Peyer's patch (tissue), 4 donors: ENCODE data around the gene PPM1D. TPM values are rescaled to one million over a fixed set of nuclear protein-coding genes. Genes with fewer than 3 reads are reported as not detected.

Experiments
- DNase-seq, 3 donors: peaks; one replicate each; pipeline ENCODE4 v3.0.0-alpha.2; 2017 to 2019
- H3K27ac ChIP-seq, 4 donors: fragments of 200-600 bp; sonication (generic); one replicate each; pipeline ENCODE4 v1.5.1; 2016 to 2019
- H3K27me3 ChIP-seq, 2 donors: fragments of 200-600 bp; sonication (generic); one replicate each; pipeline ENCODE4 v1.5.1; 2019
- H3K36me3 ChIP-seq, 3 donors: fragments of 200-600 bp; sonication (generic); one replicate each; pipeline ENCODE4 v1.5.1; 2016 to 2019
- H3K4me1 ChIP-seq, 4 donors: fragments of 200-600 bp; sonication (generic); one replicate each; pipeline ENCODE4 v1.5.1; 2016 to 2019
- H3K4me3 ChIP-seq, 4 donors: fragments of 200-600 bp; sonication (generic); 1 replicate in 3 of 4; 2 replicates in 1 of 4; pipeline ENCODE4 v1.5.1; 2016 to 2019; ENCODE audit warnings: mild to moderate bottlenecking in 1 of 4
- H3K9me3 ChIP-seq, 4 donors: fragments of 200-600 bp; sonication (generic); one replicate each; pipeline ENCODE4 v1.5.1; 2016 to 2019; ENCODE audit warnings: mild to moderate bottlenecking in 1 of 4
- CTCF ChIP-seq, 6 experiments: fragments of 450-650 bp in 4 of 6; fragments of 200-600 bp in 2 of 6; sonication (generic) in 1 of 6; IDR thresholded peaks; one replicate each; pipeline ENCODE4 v1.5.1; 2017 to 2019; ENCODE audit warnings: antibody characterized with exemption in 6 of 6, mild to moderate bottlenecking in 3 of 6, moderate library complexity in 1 of 6
- POLR2A ChIP-seq, 2 donors: fragments of 450-650 bp; IDR thresholded peaks; one replicate each; pipeline ENCODE4 v1.5.1; 2017; ENCODE audit warnings: antibody characterized with exemption in 2 of 2, mild to moderate bottlenecking in 2 of 2, moderate library complexity in 2 of 2
- total RNA-seq, 4 donors: library from RNA; depleted of rRNA; stranded (reverse); fragments of >200 nt; gene quantifications; one replicate each; pipeline ENCODE4 v1.1.0, GENCODE V29; 2016

The PPM1D gene
- total RNA-seq, 4 donors from 2014 or later = 12.9 to 17.4 (median 14.3) TPM

- H3K27me3 ChIP-seq = no peaks in the 10 kb centered on the region
- no peak for DNase-seq
- no peak overlapping the region for H3K27ac ChIP-seq
- no peaks in the 10 kb centered on the region for H3K4me1 ChIP-seq
- TF ChIP-seq CTCF (IDR thresholded peaks at IDR 0.05) (no peak), POLR2A (IDR thresholded peaks at IDR 0.05) (no peak)
- H3K9me3 ChIP-seq = no peaks in the 10 kb centered on the region
- H3K36me3 ChIP-seq = no peaks in the 10 kb centered on the region
- H3K4me3 ChIP-seq = no peak overlapping the region
These were observed 19.0 kb downstream of the PPM1D start for GRCh38 chr17:60618854-60619526.

DNA sequence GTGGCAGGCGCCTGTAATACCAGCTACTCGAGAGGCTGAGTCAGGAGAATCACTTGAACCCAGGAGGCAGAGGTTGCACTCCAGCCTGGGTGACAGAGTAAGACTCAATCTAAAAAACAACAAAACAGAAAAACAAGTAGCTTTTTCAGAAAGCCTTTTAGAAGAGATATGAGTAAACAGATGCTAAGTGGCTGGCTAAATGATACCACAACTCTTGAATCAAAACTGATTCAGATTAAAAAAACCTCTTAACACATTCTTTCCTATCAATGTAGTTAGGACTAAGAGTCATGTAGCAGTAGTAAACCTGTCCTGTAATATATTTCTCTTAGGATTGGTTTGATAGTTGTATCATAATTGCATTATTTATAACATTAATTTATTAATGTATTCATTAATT is 23.0 kb downstream of the PPM1D start:
- peaks cover 0 to 10% (median 0%) of the 10 kb centered on the region in 3 donors for H3K36me3 ChIP-seq
- H3K27me3 ChIP-seq = no peaks in the 10 kb centered on the region
- TF ChIP-seq CTCF (IDR thresholded peaks at IDR 0.05) (no peak), POLR2A (IDR thresholded peaks at IDR 0.05) (no peak)
- H3K4me3 ChIP-seq = no peak overlapping the region
- H3K9me3 ChIP-seq = no peaks in the 10 kb centered on the region
- H3K4me1 ChIP-seq = no peaks in the 10 kb centered on the region
- no peak overlapping the region for H3K27ac ChIP-seq
- DNase-seq = no peak

GRCh38 chr17:60623415-60623814 is 23.4 kb downstream of the PPM1D start:
- TF ChIP-seq POLR2A (IDR thresholded peaks at IDR 0.05) = no peak
- no peak for TF ChIP-seq CTCF (IDR thresholded peaks at IDR 0.05)
- H3K4me1 ChIP-seq = no peaks in the 10 kb centered on the region
- no peak overlapping the region for H3K4me3 ChIP-seq
- no peaks in the 10 kb centered on the region for H3K27me3 ChIP-seq
- H3K27ac ChIP-seq = no peak overlapping the region
- no peak for DNase-seq
- peaks cover 0 to 10% (median 0%) of the 10 kb centered on the region in 3 donors for H3K36me3 ChIP-seq
- no peaks in the 10 kb centered on the region for H3K9me3 ChIP-seq

DNA sequence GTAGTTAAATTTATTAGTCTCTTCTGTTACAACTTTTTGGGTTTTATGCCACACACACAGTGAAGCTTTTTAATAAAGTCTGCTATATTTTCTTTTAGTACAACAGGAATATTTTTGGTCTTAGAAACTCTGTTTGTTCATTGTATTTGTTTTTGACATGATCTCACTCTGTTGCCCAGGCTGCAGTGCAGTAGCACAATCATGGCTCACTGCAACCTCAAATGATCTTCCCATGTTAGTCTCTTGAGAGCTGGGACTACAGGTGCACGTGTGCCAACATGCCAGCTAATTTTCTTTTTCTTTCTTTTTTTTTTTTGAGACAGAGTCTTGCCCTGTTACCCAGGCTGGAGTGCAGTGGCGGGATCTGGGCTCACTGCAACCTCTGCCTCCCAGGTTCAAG is 27.1 kb downstream of the PPM1D start:
- H3K4me3 ChIP-seq = no peak overlapping the region
- H3K27ac ChIP-seq = no peak overlapping the region
- H3K9me3 ChIP-seq = no peaks in the 10 kb centered on the region
- TF ChIP-seq POLR2A (IDR thresholded peaks at IDR 0.05) = no peak
- TF ChIP-seq CTCF (IDR thresholded peaks at IDR 0.05) = no peak
- DNase-seq = no peak
- H3K4me1 ChIP-seq = no peaks in the 10 kb centered on the region
- peaks cover 0 to 15% (median 0%) of the 10 kb centered on the region in 3 donors for H3K36me3 ChIP-seq
- no peaks in the 10 kb centered on the region for H3K27me3 ChIP-seq

GRCh38 chr17:60628252-60628889 is 28.4 kb downstream of the PPM1D start:
- Histone ChIP-seq H3K27me3 (no peaks in the 10 kb centered on the region), H3K27ac (no peak overlapping the region), H3K4me1 (no peaks in the 10 kb centered on the region), H3K9me3 (no peaks in the 10 kb centered on the region), H3K36me3 (peaks cover 0 to 15% (median 0%) of the 10 kb centered on the region in 3 donors), H3K4me3 (no peak overlapping the region)
- TF ChIP-seq POLR2A (IDR thresholded peaks at IDR 0.05) = no peak
- no peak for TF ChIP-seq CTCF (IDR thresholded peaks at IDR 0.05)
- DNase-seq = no peak
